ENCODE measurements around the gene SLC22A13. TPM values are rescaled to one million over a fixed set of nuclear protein-coding genes. Genes with fewer than 3 reads are reported as not detected.

Gene SLC22A13
- total and polyA plus RNA-seq, 10 of the 15 experiments (the other 5 are each of a cell fraction or from before 2014, with no cell fraction given): 0.03 to 0.19 (median 0.11) TPM; not detected in 5

DNA sequence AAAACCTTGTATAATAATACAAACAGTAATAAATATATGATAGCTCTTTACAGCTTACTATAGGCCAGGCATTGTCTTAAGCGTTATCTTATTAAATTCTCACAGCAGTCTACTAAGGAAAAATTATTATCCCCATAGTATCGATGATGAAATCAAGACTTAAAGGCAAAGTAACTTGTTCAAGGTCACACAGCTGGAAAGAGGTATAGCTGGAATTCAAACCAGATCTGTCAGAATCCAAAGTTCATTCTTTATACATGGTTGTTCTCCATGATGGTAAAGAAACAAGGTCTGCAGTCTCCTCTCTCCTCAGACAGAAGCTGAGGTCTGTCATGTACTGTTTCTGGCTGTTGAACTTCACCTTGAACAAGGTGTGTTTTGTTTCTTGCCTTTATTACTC, 15.4 kb upstream of the SLC22A13 start:
- FAIRE-seq (no peak), ATAC-seq (no peak), DNase-seq (ENCODE audit: low read depth, low spot score) (no peak)
- Histone ChIP-seq H3K79me2 (ENCODE audit: control insufficient read depth, insufficient read depth, low read length) (no peaks in the 10 kb centered on the region), H3K9me3 (replicated peaks; ENCODE audit: control insufficient read depth, insufficient read depth, low read length) (no peaks in the 10 kb centered on the region), H3K4me2 (ENCODE audit: control insufficient read depth, insufficient read depth) (no peak overlapping the region), H3K27me3 (replicated peaks in 1 of 2; ENCODE audit: control insufficient read depth in 2 of 2, insufficient read depth in 2 of 2, low read length in 1 of 2) (no peaks in the 10 kb centered on the region), H3K36me3 (ENCODE audit: control insufficient read depth in 2 of 2, insufficient read depth in 2 of 2, low read length in 1 of 2) (peaks cover 9 to 28% of the 10 kb centered on the region in 2 experiments), H3K4me3 (no peak overlapping the region), H3K27ac (ENCODE audit: control insufficient read depth, insufficient read depth) (no peak overlapping the region), H4K20me1 (ENCODE audit: control insufficient read depth, insufficient read depth) (no peaks in the 10 kb centered on the region), H3K4me1 (ENCODE audit: control insufficient read depth, insufficient read depth, low read length) (no peaks in the 10 kb centered on the region), H3K9ac (ENCODE audit: control insufficient read depth, insufficient read depth, low read length) (no peak overlapping the region), H2AFZ (ENCODE audit: control insufficient read depth, low read depth, low read length) (no peak overlapping the region)
- no peak for TF ChIP-seq CEBPB (IDR thresholded peaks at IDR 0.05; ENCODE audit: borderline replicate concordance in 1 of 2, low read depth in 2 of 2, low read length in 2 of 2)
- TF ChIP-seq, protein P1, sequence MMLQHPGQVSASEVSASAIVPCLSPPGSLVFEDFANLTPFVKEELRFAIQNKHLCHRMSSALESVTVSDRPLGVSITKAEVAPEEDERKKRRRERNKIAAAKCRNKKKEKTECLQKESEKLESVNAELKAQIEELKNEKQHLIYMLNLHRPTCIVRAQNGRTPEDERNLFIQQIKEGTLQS (IDR thresholded peaks at IDR 0.05; ENCODE audit: borderline replicate concordance, extremely low read depth, low read depth, low read length): no peak
- TF ChIP-seq POU2F2 (IDR thresholded peaks at IDR 0.05; ENCODE audit: borderline replicate concordance, low read depth, low read length): no peak
- no peak for TF ChIP-seq FOXM1 (IDR thresholded peaks at IDR 0.05; ENCODE audit: low read depth, low read length)
- TF ChIP-seq IKZF2 (IDR thresholded peaks at IDR 0.05): no peak
- TF ChIP-seq MEF2A (IDR thresholded peaks at IDR 0.05; ENCODE audit: insufficient read depth, low read depth, low read length): no peak
- ChIA-PET CTCF (interaction anchor here (0.6 kb wide), 1 partner anchor 27 kb away, joined by 3 read pairs; no protein-coding TSS in a partner anchor), SMC1A (ENCODE audit: uncharacterized antibody, unreplicated experiment) (interaction anchor here (1.4 kb wide), 1 partner anchor 18 kb away, joined by 3 read pairs; no protein-coding TSS in a partner anchor), RAD21 (ENCODE audit: unreplicated experiment) (no interaction called here), POLR2A (interaction anchor here (1.0 kb wide), 1 partner anchor 113 kb away, joined by 5 read pairs; the partner anchor contains the start of gene ACAA1)
- BruUV-seq (replicated peaks): no TSS peak
- in situ Hi-C loops (cut with MboI) (no loop called here), intact Hi-C loops (cut with micrococcal nuclease; ENCODE audit: unreplicated experiment) (no loop called here)
- WGBS (ENCODE audit: insufficient coverage, insufficient replicate concordance, low lambda C conversion rate, missing lambda C conversion rate): 97% methylated on average over 2 of the region's 2 CpGs

- ChIA-PET POLR2A (interaction anchor here (1.0 kb wide), 1 partner anchor 114 kb away, joined by 3 read pairs; the partner anchor contains the start of gene ACAA1), RAD21 (ENCODE audit: unreplicated experiment) (no interaction called here), SMC1A (ENCODE audit: uncharacterized antibody, unreplicated experiment) (interaction anchor here (0.8 to 1.4 kb wide), 2 partner anchors 19 to 46 kb away, joined by 4 to 5 read pairs; no protein-coding TSS in a partner anchor), CTCF (no interaction called here)
- Histone ChIP-seq H4K20me1 (ENCODE audit: control insufficient read depth, insufficient read depth) (no peaks in the 10 kb centered on the region), H3K9me3 (replicated peaks; ENCODE audit: control insufficient read depth, insufficient read depth, low read length) (no peaks in the 10 kb centered on the region), H3K4me3 (no peak overlapping the region), H3K27me3 (replicated peaks in 1 of 2; ENCODE audit: control insufficient read depth in 2 of 2, insufficient read depth in 2 of 2, low read length in 1 of 2) (no peaks in the 10 kb centered on the region), H2AFZ (ENCODE audit: control insufficient read depth, low read depth, low read length) (no peak overlapping the region), H3K36me3 (ENCODE audit: control insufficient read depth in 2 of 2, insufficient read depth in 2 of 2, low read length in 1 of 2) (peaks cover 9 to 24% of the 10 kb centered on the region in 2 experiments), H3K9ac (ENCODE audit: control insufficient read depth, insufficient read depth, low read length) (no peak overlapping the region), H3K4me1 (ENCODE audit: control insufficient read depth, insufficient read depth, low read length) (no peaks in the 10 kb centered on the region), H3K27ac (ENCODE audit: control insufficient read depth, insufficient read depth) (no peak overlapping the region), H3K79me2 (ENCODE audit: control insufficient read depth, insufficient read depth, low read length) (no peaks in the 10 kb centered on the region), H3K4me2 (ENCODE audit: control insufficient read depth, insufficient read depth) (no peak overlapping the region)
- FAIRE-seq (no peak), DNase-seq (ENCODE audit: low read depth, low spot score) (no peak), ATAC-seq (no peak)
- in situ Hi-C loops (cut with MboI): no loop called here
- intact Hi-C loops (cut with micrococcal nuclease; ENCODE audit: unreplicated experiment): no loop called here
- WGBS (ENCODE audit: insufficient coverage, insufficient replicate concordance, low lambda C conversion rate, missing lambda C conversion rate): 97% methylated on average over 4 of the region's 4 CpGs
- no TSS peak for BruUV-seq (replicated peaks)
- TF ChIP-seq SIN3A (IDR thresholded peaks at IDR 0.05; ENCODE audit: low read depth, low read length): no peak
- TF ChIP-seq, protein P2, sequence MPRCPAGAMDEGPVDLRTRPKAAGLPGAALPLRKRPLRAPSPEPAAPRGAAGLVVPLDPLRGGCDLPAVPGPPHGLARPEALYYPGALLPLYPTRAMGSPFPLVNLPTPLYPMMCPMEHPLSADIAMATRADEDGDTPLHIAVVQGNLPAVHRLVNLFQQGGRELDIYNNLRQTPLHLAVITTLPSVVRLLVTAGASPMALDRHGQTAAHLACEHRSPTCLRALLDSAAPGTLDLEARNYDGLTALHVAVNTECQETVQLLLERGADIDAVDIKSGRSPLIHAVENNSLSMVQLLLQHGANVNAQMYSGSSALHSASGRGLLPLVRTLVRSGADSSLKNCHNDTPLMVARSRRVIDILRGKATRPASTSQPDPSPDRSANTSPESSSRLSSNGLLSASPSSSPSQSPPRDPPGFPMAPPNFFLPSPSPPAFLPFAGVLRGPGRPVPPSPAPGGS (IDR thresholded peaks at IDR 0.05; ENCODE audit: borderline replicate concordance, insufficient read depth, low read depth, low read length, poor library complexity, severe bottlenecking): no peak
- TF ChIP-seq CEBPB (IDR thresholded peaks at IDR 0.05; ENCODE audit: borderline replicate concordance in 1 of 2, low read depth in 2 of 2, low read length in 2 of 2): no peak
- TF ChIP-seq IKZF1 (conservative IDR thresholded peaks at IDR 0.05): no peak
- TF ChIP-seq, protein P3, sequence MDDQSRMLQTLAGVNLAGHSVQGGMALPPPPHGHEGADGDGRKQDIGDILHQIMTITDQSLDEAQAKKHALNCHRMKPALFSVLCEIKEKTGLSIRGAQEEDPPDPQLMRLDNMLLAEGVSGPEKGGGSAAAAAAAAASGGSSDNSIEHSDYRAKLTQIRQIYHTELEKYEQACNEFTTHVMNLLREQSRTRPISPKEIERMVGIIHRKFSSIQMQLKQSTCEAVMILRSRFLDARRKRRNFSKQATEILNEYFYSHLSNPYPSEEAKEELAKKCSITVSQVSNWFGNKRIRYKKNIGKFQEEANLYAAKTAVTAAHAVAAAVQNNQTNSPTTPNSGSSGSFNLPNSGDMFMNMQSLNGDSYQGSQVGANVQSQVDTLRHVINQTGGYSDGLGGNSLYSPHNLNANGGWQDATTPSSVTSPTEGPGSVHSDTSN (IDR thresholded peaks at IDR 0.05; ENCODE audit: insufficient replicate concordance, low read depth, low read length): no peak
Measured at GRCh38 chr3:38251197-38251596, 14.4 kb upstream of the SLC22A13 start.
